GM21360 (cell line): ENCODE measurements around the gene PRDX5.

Source experiments
- ATAC-seq: cut with Tn5 transposase; IDR thresholded peaks from one replicate; pipeline ENCODE4 v1.9.1; 2021; ENCODE audit warnings: mild to moderate bottlenecking, moderate library complexity; ENCODE audit not compliant: unreplicated experiment

The PRDX5 gene

DNA sequence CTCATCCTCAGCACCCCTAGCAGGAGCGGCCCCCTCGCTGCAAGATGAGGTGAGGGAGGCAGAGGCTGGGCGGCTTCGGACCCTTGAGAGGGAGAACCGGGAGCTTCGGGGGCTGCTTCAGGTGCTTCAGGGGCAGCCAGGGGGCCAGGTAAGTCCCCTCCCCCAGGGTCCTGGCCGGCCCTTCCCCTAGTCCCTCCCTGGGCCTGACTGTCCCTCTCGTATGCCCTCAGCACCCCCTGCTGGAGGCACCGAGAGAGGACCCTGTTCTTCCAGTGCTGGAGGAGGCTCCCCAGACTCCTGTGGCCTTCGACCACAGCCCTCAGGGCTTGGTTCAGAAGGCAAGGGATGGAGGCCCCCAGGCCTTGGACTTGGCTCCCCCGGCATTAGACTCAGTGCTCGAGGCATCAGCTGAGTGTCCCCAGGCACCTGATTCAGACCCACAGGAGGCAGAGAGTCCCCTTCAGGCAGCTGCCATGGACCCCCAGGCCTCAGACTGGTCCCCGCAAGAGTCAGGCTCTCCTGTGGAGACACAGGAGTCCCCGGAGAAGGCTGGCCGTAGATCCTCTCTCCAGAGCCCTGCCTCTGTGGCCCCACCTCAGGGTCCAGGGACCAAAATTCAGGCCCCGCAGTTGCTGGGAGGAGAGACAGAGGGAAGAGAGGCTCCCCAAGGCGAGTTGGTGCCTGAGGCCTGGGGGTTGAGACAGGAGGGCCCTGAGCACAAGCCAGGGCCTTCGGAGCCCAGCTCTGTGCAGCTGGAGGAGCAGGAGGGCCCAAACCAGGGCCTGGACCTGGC is 26.0 kb downstream of the PRDX5 start:
- ATAC-seq, result no peak

DNA sequence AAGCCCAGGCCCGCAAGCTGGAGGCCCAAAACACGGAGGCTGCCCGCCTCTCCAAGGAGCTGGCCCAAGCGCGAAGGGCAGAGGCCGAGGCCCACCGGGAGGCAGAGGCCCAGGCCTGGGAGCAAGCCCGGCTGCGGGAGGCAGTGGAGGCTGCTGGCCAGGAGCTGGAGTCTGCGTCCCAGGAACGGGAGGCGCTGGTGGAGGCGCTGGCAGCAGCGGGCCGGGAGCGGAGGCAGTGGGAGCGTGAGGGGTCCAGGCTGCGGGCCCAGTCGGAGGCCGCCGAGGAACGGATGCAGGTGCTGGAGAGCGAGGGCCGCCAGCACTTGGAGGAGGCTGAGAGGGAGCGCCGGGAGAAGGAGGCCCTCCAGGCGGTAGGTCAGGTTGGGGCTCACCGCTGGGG is 26.9 kb downstream of the PRDX5 start:
- no peak for ATAC-seq

DNA sequence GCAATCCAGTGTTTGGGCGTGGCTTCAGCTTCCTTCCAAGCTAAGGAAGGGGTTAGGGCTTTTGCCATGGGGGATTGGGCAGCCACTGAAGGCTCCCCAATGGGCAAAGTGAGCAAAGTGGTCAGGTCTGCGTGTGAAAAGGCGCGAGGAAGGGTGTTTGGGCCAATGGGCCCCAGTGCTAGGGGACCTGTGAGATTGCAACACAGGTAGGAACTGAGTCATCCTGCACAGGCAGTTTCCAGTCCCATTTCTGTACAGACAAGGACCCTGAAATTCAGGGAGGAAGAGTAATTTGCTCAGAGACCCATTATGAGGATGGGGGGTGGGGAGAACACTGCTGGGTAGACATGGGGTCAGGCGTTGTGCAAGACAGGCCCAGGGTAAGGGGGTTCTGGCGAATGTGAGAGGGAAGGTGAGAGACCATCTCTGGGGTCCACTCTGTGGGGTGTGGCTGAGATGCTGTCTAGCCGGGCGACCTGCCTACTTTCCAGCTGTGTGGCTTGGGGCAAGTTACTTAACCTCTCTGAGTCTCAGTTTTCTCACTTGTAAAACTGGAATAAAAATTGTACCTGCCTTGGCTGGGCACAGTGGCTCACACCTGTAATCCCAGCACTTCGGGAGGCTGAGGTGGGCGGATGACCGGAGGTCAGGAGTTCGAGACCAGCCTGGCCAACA is 29.4 kb downstream of the PRDX5 start:
- ATAC-seq, result no peak

DNA sequence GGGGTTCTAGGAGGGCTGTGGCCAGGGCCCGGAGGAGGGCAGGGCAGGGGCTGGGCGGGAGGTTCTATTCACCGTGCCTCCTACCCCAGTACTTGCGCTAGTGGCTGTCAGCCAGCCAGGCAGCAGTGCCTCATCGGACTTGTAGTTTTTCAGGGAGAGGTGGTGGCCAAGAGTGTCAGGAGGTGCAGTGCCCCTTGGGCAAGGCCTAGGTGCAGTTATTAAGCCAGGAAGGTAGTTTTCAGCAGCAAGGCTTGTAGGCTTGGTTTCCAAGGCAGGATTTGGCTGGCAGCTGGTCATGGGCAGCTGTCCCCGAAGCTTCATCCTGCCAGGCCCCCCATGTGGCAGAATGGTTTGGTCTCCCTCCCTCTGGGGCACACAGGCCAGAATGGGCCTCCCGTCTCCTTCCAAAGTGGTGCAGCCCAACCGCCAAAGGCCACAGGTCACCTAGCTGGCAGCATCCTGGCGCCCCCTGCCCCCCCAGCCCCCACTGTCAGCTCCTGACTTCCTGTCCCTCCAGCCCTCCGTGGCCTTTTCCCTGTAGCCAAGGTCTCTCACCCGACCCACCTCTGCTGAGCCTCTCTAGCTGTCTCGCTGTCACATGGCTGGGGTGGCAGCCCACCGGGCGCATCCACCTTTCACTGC is 30.6 kb downstream of the PRDX5 start:
- ATAC-seq, result no peak

DNA sequence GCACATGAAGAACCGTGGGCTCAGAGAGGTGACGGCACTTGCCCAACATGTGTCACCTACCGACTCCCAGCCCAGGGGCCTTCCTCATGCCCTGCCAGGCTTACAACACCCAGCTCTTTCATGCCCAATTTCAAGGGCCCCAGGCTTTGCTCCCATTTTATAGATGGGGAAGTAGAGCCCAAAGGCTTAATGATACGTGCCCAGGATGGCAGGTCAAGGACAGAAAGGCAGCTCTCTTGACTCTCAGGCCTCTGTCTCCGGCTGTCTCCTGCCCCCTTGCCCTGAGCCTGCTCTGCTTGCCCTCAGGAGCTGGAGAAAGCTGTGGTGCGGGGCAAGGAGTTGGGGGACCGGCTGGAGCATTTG is 31.1 kb downstream of the PRDX5 start:
- ATAC-seq, result no peak

DNA sequence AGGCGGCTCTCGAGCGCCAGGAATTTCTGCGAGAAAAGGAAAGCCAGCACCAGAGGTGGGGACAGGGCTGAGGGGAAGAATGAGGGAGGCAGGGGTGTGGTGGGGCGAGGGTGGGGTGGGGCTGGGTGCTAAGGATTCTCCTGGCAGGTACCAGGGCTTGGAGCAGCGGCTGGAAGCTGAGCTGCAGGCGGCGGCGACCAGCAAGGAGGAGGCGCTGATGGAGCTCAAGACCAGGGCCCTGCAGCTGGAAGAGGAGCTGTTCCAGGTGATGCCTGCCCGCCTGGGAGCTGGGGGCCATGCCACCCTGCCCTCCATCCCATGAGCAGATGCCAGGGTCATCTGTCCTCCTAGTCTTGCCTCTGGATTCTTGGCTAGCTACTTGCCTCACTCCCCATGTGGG is 31.5 kb downstream of the PRDX5 start:
- ATAC-seq, result no peak

DNA sequence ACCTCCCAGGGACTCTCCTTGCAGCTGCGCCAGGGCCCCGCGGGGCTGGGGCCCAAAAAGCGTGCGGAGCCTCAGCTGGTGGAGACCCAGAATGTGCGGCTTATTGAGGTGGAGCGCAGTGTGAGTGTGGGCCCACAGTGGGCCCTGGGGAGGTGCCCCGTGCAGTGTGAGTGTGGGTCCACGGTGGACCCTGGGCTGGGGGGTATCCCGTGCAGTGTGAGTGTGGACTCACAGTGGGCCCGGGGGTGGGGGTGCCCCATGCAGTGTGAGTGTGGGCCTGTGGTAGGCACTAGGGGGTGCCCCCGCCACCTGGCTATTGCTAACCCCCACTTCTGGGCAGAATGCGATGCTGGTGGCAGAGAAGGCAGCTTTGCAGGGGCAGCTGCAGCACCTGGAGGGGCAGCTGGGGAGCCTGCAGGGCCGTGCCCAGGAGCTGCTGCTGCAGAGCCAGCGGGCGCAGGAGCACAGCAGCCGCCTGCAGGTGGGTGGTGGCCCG is 33.3 kb downstream of the PRDX5 start:
- ATAC-seq, result no peak

DNA sequence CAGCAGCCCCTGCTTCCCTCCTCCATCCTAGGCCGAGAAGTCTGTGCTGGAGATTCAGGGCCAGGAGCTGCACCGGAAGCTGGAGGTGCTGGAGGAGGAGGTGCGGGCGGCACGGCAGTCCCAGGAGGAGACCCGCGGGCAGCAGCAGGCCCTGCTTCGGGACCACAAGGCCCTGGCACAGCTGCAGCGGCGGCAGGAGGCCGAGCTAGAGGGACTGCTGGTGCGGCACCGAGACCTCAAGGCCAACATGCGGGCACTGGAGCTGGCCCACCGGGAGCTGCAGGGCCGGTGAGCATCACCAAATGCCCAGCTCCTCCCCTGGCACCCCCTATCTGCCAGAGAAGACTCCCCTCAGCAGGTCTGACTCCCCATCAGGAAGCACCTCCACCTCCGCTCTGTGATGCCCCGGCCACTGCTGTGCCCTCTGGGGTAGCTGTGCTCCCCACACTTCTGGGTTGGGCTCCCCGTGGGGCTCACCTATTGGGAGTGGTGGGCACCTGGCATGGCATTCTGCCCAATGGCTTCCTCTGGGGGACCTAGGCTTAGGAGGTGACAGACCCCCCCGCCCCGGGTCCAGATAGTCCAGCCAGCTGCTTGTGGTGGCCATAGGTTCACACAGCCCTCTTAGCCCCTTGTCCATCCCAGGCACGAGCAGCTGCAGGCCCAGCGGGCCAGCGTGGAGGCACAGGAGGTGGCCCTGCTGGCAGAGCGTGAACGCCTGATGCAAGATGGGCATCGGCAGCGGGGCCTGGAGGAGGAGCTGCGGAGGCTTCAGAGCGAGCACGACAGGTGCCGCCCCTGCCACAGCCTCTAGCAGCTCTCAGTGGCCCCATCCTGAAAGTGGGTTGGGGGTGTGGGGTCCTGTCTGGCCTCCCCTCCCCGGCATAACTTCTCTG is 34.4 kb downstream of the PRDX5 start:
- no peak for ATAC-seq

DNA sequence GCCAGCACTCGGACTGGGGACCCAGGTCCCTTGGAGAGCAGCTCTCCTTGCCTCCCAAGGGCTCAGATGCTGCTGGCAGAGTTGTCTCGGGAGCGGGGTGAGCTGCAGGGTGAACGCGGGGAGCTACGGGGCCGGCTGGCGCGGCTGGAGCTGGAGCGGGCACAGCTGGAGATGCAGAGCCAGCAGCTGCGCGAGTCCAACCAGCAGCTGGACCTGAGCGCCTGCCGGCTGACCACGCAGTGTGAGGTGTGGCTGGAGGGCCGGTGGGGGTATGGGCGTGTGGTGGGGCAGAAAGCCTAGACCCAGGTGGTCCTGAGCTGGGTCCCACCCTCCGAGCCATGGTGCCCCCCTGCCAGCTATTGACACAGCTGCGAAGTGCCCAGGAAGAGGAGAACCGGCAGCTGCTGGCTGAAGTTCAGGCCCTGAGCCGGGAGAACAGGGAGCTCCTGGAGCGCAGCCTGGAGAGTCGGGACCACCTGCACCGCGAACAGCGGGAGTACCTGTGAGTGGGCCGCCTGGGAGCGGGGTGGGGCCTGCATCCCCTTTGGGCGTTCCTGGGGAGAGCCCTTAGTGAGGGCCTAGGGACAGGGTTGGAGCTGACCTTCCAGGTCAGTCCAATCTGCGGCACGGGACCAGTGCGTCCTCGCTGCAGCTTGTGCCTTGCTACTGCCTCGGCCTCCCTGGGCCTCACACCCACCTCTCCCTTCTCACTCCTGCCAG is 35.2 kb downstream of the PRDX5 start:
- ATAC-seq, result no peak

DNA sequence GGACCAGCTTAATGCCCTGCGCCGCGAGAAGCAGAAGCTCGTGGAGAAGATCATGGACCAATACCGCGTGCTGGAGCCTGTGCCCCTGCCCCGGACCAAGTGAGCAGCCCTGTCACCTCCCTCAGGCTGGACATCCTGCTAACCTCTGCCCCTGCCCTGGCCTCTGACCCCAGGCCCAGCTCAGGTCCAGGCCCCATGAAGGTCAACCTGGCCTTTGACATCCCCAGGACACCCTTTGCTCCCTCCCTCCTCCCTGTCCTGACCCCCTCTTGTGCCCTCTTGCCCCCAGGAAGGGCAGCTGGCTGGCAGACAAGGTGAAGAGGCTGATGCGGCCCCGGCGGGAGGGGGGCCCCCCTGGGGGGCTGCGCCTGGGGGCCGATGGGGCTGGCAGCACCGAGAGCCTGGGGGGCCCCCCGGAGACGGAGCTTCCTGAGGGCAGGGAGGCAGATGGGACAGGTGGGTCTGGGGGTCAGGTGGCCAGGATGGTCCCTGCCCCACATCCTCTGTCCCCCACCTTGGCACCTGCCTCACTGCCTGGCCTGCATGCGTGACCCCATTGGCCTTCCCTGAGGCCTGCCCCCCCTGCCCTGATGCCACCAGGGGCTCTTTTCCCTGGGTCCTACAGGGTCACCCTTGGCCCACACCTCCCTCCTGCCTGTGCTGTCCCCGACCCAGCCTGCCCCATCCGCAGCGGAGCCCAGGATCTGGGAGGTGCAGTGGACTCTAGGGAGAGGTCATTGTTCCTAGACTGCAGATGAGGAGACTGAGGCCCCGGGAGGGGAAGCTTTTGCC is 36.0 kb downstream of the PRDX5 start:
- no peak for ATAC-seq

DNA sequence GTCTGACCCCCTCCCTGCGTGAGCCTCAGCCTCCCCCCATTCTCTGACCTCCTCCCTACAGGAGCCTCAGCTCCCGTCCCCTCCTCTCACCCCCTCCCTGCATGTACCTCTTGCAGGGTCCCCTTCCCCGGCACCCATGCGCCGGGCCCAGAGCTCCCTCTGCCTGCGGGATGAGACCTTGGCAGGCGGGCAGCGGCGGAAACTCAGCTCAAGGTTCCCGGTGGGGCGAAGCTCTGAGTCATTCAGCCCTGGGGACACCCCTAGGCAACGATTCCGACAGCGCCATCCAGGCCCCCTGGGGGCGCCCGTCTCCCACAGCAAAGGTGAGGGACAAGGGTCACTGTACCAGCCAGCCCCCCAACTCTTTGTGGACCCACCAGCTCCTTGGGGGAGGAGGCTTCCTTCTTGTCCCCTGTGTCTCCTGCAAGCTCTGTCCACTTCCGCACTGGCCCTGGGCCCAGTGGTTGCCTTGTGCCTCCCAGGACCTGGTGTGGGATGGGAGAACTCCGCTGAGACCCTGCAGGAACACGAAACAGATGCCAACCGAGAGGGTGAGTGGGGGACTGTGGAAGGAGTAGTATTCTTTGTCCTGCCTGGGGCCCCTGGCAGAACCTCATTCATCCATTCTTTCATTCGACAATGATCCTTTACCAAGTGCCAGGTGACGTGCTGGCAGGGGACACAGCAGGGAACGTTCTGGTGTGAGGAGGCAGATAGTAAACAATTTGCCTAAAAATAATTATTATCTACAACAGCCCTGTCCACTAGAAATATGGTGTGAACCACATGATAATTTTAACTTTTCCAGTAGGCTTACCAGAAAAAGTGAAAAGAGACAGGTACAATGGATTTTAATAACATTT is 37.4 kb downstream of the PRDX5 start:
- ATAC-seq, result no peak

DNA sequence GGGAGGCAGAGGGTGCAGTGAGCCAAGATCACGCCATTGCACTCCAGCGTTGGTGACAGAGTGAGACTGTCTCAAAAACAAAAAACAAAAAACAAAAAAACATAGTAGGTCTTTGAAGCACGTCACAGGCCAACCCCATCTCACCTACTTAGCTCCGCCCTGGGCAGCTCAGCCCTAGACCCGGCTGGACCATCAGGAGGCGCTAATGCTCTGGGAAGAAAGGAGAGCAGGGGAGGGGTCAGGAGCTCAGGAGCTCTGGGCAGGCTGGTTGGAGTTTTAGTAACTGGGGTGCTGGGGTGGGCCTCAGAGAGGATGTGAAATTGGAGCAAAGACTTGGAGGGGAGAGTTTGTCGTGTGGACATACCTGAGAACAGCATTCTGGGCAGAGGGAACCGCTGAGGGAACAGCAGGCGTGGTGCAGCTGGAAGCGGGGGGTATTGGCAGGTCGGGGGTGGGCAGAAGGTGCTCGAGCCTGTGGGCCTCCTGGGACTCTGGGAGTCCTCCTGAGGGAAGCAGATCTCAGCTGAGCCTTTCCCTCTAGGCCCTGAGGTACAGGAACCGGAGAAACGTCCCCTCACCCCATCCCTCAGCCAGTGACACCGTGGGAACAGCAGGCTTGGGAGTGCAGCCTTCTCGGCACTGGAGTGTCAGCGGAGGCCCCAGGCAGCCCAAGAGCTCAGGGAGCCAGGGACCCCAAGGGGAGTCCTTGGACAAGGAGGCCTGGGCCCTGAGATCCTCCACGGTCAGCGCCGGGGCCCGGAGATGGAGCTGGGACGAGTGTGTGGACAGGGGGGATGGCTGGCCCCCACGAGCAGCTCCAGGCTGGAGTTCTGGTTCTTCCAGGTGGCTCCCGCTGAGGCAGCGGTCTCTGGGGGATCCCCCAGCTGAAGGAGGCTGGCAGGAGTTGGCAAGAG is 38.8 kb downstream of the PRDX5 start:
- ATAC-seq, result no peak

DNA sequence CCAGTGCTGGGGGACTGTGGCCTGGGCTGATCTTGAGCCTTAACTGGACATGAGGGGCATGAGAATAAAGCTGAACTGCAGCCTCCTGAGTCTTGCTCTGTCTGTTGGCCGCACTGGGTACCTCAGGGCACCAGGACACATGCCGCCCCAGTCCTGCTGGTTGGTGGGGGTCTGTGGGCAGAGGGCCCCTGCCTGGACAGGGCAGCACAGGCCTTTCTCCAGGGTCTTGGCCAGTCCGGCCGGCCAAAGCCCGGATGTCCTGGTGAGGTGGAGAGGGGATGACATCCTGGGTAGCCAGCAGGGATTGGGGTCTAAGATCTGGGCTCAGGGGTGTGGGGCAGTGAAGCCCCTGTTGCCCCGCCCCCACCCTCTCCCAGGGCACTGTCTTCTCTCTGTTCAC is 39.5 kb downstream of the PRDX5 start:
- no peak for ATAC-seq

DNA sequence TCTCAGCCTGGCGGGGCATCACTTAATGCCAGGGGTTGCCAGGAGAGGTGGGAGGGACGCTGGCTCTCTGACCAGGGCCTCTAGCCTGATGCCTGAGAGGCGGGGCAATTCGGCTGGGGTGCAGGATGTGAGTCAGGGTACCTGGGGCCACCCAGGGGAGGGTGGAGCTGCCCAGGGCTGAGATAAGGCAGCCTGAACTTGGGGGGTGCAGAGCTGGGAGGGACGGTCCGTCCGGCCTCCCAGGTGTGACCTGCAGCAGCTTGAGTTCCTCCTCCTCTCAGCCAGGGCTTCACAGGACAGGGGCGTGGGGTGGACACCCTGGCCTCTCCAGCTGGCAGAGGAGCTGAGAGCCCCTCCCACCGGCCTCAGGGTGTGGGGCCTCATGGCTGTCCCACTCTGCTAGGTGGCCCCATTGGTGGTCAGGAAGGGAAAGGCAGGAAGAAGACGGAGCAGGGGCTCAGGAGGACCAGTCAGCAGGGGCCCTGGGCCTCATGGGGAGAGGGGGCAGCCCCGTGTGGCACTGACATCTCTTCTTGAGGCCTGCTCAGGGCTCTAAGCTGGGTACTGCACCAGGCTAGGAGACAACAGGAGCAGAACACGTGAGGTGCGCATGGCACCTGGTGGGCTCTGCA is 40.1 kb downstream of the PRDX5 start:
- no peak for ATAC-seq

DNA sequence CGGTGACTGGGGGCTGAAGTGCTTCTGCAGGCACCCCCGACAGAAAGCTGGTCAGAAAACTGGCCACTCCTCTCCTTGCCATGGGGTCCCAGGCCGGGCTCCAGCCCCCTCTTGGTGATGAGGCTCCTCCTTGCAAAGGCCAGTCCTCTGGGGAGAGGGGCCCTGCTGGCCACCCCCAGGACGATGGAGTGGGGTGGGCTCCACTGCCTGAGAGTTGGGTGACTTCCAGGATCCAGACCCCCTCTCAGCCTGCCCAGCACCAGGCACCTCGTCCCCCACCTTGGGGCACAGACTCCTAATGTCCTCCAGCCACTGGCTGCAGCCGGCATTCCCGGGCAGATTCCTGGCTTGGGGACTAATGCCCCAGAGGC is 40.6 kb downstream of the PRDX5 start:
- ATAC-seq, result no peak

DNA sequence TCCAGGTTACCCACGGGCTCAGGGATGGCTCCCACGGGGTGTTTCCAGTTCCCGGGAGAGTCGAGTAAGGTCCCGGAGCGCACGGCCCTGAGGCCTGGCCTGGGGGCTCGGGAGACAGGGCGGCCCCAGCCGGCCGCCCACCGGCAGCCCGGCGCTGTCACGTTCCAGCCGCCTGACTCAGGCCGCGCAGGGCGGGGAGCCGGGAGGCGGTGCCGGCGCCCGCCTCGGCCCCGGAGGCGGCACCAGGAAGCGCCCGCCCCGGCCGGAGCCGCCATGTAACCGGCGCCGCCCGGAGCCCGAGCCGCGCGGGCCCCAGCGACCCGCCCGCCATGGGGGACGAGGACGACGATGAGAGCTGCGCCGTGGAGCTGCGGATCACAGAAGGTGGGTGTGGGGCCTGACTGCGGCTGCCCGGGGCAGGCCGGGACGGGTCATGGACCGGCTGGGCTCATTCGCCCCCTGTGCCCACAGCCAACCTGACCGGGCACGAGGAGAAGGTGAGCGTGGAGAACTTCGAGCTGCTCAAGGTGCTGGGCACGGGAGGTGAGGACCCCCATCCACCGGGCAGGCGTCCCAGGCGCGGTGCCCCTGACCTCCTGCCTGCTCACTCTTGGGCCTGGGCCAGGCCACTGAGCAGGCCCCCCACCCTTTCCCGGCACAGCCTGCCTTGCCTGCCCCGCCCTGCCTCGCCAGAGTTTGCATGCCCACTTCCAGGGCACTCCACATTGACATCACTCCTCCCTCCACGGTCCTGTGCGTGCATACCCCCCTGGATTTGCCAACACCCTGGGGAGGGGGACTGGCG is 41.2 kb downstream of the PRDX5 start, which contains the start of gene RPS6KA4:
TSS of gene RPS6KA4 (plus strand) at position 256 of the 805 bp plus-strand sequence. CDS start at position 330, 74 bp downstream.
- no peak for ATAC-seq
